ENCODE results near the gene PELI3.
"Not testable (repeated sequence)": the region's sequence is repeated elsewhere in the genome, so short reads cannot be mapped to it uniquely, and the experiment has no call there.

Gene PELI3

GRCh38 chr11:66440940-66441282, 25.8 kb upstream of the PELI3 start:
- H3K27ac ChIP-seq, H3K4me3 ChIP-seq: not testable (repeated sequence)

- no peak overlapping the region for H3K27ac ChIP-seq
- H3K4me3 ChIP-seq, result no peak overlapping the region
These were observed 23.1 kb upstream of the PELI3 start for GRCh38 chr11:66443602-66444001.

GRCh38 chr11:66447012-66447411, 19.7 kb upstream of the PELI3 start:
- Histone ChIP-seq H3K4me3 (no peak overlapping the region), H3K27ac (no peak overlapping the region)

GRCh38 chr11:66448523-66448922, 18.2 kb upstream of the PELI3 start:
- H3K27ac ChIP-seq, result no peak overlapping the region
- H3K4me3 ChIP-seq, result no peak overlapping the region

- Histone ChIP-seq H3K27ac (no peak overlapping the region), H3K4me3 (no peak overlapping the region)
These were observed 16.1 kb upstream of the PELI3 start for GRCh38 chr11:66450560-66450959.

GRCh38 chr11:66451663-66452062, 15.0 kb upstream of the PELI3 start:
- no peak overlapping the region for H3K4me3 ChIP-seq
- no peak overlapping the region for H3K27ac ChIP-seq

DNA sequence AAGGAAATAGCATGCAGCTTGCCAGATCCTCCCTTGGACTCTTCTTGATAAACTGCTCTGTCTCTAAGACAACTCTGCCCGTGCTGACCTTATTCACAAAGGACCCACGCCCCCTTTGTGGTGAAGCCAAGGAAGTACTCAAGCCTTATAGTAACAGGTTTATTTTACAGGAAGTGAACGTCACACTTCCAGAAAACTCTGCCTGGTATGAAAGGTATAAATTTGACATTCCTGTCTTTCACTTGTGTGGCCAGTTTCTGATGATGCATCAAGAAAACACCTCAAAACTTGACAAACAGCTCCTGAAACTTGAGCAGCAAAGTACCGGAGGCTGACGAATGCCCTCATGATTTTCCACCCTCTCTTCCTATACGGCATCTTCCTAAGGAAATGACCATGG, 12.5 kb upstream of the PELI3 start:
- Histone ChIP-seq H3K4me3 (no peak overlapping the region), H3K27ac (no peak overlapping the region)

- H3K4me3 ChIP-seq, result no peak overlapping the region
- no peak overlapping the region for H3K27ac ChIP-seq
These were observed 11.9 kb upstream of the PELI3 start for GRCh38 chr11:66454828-66455227.

DNA sequence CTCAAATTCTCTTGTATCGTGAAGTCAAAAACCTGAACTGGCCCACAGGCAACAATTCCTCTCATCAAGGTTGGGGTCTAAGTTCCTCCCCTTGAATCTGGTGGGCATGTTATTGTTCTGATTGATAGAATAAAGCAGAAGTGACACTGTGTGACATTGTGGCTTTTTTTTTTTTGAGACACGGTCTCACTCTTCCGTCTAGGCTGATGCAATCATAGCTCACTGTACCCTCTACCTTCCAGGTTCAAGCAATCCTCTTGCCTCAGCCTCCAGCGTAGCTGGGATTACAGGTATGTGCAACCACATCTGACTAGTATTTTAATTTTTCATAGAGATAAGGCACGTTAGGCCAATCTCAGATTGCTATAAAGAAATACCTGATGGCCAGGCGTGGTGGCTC, 8.9 kb upstream of the PELI3 start:
- Histone ChIP-seq H3K27ac (no peak overlapping the region), H3K4me3 (no peak overlapping the region)

- no peak overlapping the region for H3K27ac ChIP-seq
- no peak overlapping the region for H3K4me3 ChIP-seq
These were observed 7.4 kb upstream of the PELI3 start for GRCh38 chr11:66459138-66459778.

GRCh38 chr11:66462010-66462409, 4.7 kb upstream of the PELI3 start:
- no peak overlapping the region for H3K27ac ChIP-seq
- H3K4me3 ChIP-seq, result no peak overlapping the region

DNA sequence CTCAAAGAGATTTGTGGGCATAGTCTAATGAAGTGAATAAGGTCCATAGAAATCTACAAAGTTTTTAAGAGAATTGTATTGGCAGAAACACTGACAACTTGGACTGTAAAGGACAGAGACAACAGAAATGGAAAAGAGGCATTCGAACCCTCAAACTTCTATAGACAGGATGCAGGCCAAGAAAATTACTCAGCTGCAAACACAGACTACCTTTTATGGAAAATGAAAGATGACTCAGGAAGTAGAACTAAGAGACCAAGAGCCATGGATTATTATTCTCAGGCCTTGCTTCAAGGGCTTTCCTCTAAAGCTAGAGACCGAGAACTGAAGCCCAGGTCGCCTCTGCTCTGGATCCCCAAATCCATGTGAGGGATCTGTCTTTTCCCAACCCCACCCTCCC, 3.8 kb upstream of the PELI3 start:
- H3K27ac ChIP-seq, result no peak overlapping the region
- no peak overlapping the region for H3K4me3 ChIP-seq

DNA sequence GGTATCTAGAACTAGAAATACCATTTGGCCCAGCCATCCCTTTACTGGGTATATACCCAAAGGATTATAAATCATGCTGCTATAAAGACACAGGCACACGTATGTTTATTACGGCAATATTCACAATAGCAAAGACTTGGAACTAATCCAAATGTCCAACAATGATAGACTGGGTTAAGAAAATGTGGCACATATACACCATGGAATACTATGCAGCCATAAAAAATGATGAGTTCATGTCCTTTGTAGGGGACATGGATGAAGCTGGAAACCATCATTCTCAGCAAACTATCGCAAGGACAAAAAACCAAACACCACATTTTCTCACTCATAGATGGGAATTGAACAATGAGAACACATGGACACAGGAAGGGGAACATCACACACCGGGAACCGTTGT, 2.6 kb upstream of the PELI3 start:
- not testable (repeated sequence) for H3K4me3 ChIP-seq, H3K27ac ChIP-seq

GRCh38 chr11:66464916-66465315, 1.8 kb upstream of the PELI3 start:
- no peak overlapping the region for H3K4me3 ChIP-seq
- no peak overlapping the region for H3K27ac ChIP-seq

DNA sequence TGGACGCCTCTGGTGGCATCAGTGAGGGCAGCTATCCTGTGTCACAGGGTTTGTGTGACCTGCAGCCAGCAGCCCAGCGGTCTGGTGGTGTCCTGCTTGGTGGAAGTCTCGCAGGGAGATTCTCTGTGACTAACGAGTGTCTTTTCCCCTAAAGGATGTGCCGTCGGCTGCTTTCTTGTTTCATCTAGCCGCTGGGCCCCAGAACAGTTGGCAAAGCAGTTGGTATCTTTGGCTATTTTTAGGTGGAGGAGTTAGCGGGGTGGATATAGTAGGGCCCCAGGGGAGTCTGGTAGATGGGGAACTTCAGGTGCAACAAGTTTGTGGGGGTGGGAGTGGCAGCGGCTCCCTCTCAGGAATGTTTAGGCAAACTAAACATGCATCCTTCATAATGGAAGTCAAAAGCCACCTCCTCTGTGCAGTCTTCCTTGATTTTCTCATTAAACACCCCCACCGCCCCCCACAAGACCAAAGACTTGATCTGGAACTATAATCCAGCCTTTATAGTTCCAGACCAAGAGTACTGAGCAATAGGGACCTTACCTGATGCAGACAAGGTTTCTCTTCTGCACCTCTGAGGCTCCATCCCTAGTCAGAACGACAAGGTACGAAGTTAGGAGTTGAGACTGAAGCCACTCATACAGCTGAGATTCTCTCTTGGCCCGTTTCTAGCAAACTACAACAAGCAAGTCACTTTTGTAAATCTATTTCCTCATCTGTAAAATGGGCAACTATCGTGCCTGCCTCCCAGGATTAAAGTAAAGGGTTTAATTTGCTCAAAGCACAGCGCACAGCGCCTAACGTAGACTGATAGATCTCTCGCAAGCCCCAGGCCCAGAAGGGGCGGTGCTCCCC, 1.1 kb upstream of the PELI3 start:
- peak overlapping the region; percentile 48 to 80 (median 60) for H3K4me3 ChIP-seq
- H3K27ac ChIP-seq, result peak overlapping the region in 14 of 21 experiments; percentile 18 to 83 (median 76)

DNA sequence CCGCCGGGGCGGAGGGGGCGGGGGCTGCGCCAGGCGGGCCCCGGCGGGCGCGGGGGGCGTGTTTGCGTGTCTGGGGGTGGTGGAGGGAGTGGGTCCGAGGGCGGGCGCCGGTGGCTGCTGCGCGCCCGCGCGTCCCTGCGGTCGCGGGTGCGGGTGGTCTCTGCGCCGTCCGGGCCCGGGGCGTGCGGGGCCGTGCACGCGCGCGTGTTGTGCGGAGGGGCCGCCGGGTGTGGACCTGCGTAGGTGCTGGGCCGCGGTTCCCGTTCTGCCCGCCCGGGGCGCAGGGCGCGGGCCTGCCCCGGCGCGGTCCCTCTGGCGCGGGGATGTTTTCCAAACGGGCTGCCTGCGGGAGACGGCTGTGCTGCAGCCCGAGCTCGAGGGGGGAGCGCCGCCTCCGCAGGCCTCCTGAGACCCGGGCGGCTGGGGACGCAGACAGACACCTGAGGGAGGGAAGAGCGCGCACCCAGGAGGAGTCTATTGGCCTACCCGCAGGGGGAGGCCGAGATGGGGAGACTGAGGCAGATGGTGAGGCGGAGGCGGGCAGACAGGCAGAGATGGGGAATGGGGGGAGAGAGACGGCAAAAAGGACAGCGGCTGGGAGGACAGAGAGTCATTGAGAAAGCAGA, 442 bp downstream of the PELI3 start:
- Histone ChIP-seq H3K4me3 (peak overlapping the region; percentile 48 to 80 (median 60)), H3K27ac (peak overlapping the region in 16 of 21 experiments; percentile 11 to 81 (median 65))

DNA sequence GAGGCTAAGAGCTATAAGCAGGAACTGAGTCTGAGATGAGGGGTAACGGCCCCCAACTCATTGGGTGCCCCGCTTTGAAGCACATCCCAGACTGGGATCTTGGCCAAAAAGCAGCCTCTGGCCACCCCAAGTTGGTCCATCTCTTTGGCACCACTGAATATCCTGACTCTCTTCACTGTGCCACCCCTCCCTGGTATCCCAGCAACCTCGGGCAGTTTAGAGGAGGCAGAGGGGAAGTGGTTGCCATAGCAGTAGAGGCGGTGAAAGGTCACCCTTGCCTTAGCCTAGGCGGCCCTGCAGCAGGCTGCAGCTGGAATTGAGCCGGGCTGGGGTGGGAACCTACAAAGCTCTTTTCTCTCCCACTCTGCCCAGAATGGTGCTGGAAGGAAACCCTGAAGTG, 1.1 kb downstream of the PELI3 start:
- Histone ChIP-seq H3K4me3 (peak overlapping the region in 5 of 7 experiments; percentile 50 to 80 (median 65)), H3K27ac (peak overlapping the region in 7 of 21 experiments; percentile 32 to 81 (median 75))

DNA sequence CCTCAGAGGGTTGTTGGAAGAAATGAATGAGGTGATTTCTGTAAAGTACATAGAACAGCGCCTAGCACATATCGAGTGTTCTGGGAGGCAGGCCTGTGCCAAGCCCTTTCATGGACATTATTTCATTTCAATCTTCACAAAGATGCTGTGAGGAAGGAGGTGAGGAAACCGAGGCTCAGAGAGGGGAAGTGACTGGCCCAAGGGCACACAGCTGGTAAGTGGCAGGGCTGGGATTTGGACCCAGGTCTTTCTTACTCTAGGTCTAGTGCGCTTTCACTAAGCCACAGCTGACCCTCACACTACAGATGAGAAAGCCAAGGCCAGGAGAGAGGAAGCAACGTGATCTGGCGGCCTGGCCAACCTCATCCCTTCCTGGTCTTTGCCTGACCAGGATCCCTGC, 2.0 kb downstream of the PELI3 start:
- no peak overlapping the region for H3K4me3 ChIP-seq
- no peak overlapping the region for H3K27ac ChIP-seq

DNA sequence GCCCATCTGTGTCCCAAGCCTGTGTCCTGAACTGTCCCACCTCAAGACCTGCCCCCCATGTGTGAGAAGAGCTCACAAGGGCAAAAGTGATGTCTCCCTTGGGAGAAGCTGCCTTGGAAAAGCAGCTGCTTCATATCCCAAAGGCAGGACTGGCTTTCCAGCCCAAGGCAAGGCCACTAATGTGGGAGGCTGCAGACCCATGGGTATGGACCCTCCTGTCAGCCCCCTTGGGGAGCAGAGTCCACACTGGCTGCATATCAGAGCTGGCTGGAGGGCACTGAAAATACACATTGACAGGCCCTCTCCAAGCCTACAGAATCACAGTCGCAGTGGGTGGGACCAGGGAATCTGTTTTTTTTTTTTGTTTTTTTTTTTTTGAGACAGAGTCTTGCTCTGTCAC, 2.7 kb downstream of the PELI3 start:
- Histone ChIP-seq H3K27ac (no peak overlapping the region), H3K4me3 (no peak overlapping the region)

GRCh38 chr11:66470015-66470414, 3.3 kb downstream of the PELI3 start:
- no peak overlapping the region for H3K27ac ChIP-seq
- H3K4me3 ChIP-seq, result no peak overlapping the region

DNA sequence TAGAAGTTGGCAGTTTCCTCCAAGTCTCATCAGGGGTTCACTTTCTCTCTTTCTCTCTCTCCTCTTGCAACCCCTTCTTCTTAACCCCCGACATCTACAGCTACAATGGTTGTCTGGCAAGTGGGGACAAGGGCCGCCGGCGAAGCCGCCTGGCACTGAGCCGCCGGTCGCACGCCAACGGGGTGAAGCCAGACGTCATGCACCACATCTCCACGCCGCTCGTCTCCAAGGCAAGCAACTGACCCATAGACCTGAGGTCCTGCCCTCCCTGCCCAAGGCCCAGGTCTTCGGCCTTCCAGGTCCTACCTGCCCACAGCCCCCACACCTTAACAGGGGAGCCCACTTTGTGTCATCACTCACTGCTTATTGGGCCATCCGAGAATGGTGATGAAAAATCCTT, 4.4 kb downstream of the PELI3 start:
- Histone ChIP-seq H3K27ac (no peak overlapping the region), H3K4me3 (no peak overlapping the region)
